Skeletal muscle cell (primary cell): ENCODE results near the gene SS18L1.

ENCODE experiments used
- DNase-seq: peaks from one replicate; pipeline ENCODE4 v3.0.0-alpha.2; 2010; ENCODE audit warnings: low read depth
- H3K4me3 ChIP-seq: 2 replicates; pipeline ENCODE4 v1.5.1; 2011; ENCODE audit warnings: low read depth, mild to moderate bottlenecking, control low read depth, low read length, moderate library complexity

Gene SS18L1

GRCh38 chr20:62230276-62230675 is 86.7 kb downstream of the SS18L1 start:
- DNase-seq: no peak
- no peak overlapping the region for H3K4me3 ChIP-seq

GRCh38 chr20:62230696-62231095 is 87.1 kb downstream of the SS18L1 start:
- H3K4me3 ChIP-seq: no peak overlapping the region
- DNase-seq: no peak

GRCh38 chr20:62231292-62231691 is 87.7 kb downstream of the SS18L1 start:
- no peak overlapping the region for H3K4me3 ChIP-seq
- no peak for DNase-seq
